HG03565 (cell line): ENCODE results near the gene CRISP2.
"Not testable (repeated sequence)": the region's sequence is repeated elsewhere in the genome, so short reads cannot be mapped to it uniquely, and the experiment has no call there.

ENCODE experiments used
- ATAC-seq: cut with Tn5 transposase; IDR thresholded peaks from one replicate; pipeline ENCODE4 v1.9.1; 2021; ENCODE audit warnings: mild to moderate bottlenecking, moderate library complexity; ENCODE audit not compliant: unreplicated experiment

CRISP2 gene, protein sequence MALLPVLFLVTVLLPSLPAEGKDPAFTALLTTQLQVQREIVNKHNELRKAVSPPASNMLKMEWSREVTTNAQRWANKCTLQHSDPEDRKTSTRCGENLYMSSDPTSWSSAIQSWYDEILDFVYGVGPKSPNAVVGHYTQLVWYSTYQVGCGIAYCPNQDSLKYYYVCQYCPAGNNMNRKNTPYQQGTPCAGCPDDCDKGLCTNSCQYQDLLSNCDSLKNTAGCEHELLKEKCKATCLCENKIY

DNA sequence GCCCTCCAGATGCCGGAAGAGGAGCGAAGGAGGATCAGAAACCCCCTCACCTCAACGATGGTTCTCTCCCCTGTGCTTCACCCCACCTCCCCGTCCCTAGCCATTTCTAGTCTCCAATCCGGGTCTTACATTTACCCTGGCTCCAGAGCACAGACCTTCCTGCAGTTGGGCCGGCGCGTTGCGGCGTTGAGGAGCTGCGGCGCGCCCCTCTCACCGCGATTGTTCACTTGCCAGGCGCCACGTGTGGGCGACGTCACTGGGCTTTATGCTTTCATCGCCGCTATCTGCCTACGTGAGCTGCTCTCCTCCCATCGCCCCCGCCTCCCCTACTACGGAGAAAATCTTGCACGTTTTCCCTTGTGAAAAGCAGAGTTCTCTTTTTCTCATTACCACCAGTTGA lies at the start of gene CRISP2:
Gene CRISP2, minus strand, starts transcription at position 198 of the 400 bp plus-strand sequence. CDS start 4,347 bp downstream, outside the sequence.
- ATAC-seq, result no peak

DNA sequence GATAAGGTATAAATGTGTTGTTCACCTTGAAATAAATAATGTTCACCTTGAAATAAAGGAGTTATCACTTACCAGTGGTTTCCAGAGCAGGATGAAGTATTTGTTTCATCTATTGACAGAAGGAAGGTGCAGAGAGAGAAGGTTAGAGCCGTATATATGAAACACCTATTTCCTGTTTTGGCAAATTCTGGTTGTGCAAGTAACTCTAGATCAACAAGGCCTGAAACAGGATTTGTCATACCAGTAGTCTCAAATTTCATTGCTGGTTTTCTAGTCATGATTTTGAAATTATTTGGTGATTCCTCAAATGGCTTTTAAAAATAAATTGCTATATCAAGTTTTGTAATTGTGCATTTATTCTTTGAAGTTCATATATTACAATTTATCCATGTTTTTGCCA lies 30.9 kb upstream of the CRISP2 start, which contains the start of gene CRISP3:
Gene CRISP3, minus strand, starts transcription at position 130 of the 400 bp plus-strand sequence. Its CDS starts 21 bp downstream, at position 109.
- ATAC-seq, result no peak

DNA sequence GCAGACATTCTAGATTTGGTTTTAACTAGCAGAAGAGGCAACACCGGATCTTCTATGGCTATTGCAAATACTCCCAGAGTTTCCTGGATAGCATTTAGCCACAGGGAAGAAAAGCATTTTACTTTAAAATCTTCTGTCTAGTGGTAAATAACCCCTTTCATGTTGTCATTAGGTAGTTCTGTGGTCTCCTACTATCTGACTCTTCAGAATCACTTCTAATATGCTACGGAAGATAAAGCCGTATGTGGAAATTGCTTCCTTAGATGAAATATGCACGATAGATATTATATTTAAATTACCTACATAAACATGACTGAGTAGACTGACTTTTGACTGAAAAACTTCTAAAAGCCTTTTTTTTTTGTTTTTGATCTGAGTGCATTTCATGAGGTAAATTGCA lies 30.1 kb upstream of the CRISP2 start:
- ATAC-seq, result no peak

DNA sequence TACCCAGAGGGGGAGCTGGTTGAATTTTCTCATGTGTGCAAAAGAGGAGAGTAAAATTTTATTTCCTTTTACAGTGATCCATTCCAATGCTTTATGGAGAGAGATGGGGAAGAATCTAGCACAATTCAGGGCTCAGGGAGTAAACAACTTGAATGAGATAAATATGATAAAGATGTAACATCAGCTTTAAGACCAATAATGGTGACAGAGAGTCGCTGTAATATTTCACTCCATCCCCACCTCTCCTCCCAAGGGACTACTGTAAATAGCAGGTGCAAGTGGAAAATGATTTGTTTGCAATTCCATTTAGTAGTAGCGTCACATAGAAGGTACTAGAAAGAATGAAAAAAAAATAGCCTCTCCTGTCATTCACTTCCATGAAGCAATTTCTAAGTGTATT lies 26.1 kb upstream of the CRISP2 start:
- no peak for ATAC-seq

DNA sequence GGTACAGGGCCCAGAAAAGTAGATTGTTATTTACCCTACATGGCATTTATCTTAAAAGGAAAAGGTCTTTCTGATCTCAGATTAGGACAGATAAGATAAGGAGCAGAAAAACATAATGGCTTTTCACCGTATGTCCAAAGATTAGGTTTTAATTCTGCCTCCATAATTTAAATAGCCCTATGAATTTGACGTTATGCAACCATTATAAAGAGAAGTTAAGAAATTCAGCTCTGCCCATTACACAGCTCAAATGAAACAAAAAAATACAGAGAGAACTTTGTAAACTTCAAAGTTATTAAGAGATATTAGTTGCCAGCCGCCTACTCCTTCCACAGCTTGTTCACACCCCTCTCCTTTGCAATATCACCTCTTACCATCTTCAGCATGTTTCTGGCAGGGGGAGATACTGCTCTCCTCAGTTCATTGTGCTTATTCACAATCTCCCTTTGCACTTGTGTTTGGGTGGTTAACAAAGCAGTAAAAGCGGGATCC lies 22.7 kb upstream of the CRISP2 start:
- no peak for ATAC-seq

DNA sequence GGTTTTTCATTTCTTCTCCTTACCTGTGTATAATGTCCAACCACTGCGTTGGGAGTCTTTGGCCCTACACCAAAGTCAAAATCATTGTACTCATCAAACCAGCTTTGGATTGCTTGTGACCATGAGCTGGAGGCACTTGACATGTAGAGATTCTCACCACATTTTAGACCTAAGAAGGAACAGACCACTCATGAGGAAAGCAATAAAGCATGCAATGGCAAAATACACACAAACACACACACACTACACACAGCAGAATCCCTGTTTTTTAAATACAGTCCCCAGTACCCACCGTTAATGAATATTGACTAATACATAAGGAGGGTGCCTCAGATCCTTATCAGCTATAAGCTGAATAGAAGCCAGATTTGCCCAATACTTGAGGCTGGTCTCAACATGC lies 20.3 kb upstream of the CRISP2 start:
- no peak for ATAC-seq

DNA sequence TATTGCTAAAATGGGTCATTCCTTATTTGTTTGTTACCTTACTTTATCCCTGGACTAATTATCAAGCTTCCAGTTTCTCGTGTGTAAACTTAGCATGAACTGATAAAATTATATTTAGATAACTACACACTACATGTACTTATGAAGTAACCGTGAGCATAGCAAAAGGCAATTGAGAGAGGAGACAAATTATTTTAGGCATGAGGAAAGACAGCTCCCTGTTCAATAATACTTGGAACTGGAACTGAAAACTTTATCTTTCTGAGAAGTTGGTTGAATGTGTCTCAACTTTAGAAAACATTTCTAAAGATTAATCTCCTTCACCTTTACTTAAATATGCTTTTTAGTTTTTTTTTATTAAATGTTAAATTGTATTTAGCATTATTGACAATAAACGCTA lies 19.4 kb upstream of the CRISP2 start:
- no peak for ATAC-seq

DNA sequence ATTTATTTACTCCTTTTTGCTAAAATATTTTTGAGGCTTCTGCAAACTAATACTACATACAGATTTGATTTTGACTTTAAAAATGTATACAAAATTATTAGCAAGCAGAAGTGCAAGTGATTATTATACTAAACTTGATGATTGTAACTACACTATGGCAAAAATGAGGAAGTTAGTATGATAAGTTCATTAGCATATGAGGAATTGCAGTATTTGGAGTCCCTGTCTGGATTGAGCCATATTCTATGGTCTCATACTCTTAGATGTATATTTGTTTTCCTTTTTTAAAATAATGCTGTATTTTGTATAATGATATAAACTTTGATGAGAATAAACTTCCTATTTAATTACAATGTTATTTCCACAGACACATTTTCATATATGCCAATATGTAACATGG lies 16.9 kb upstream of the CRISP2 start:
- no peak for ATAC-seq

DNA sequence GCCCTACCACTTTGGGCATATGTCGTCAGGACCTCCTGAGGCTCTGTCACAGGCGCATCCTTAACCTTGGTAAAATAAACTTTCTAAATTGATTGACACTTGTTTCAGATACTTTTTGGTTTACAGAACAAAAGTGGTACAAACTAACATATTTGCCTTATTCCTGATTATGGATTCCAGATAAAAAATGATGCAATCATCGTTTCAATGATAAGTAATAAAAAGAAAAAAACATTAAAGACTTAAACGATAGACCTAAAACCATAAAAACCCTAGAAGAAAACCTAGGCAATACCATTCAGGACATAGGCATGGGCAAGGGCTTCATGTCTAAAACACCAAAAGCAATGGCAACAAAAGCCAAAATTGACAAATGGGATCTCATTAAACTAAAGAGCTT lies 10.6 kb upstream of the CRISP2 start:
- ATAC-seq, result not testable (repeated sequence)

DNA sequence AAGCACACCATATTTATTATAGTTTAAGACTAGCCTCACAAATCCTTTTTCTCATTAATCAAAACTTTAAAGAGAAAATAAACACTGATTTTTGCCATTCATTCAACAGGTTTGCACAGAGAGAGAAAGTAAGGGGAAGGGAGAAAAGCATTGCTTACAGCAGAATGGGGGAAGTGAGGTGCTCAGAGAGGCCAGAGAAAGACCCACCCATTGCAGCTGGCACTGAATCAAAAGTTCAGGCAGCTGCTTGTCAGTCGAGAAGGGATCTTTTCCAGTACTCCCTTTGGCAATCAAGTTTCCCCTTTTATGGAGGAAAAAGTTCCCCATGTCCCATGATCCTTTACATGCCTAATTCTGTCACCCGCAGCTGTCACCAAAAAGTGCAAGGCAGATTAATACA lies 8.0 kb upstream of the CRISP2 start:
- ATAC-seq, result no peak

DNA sequence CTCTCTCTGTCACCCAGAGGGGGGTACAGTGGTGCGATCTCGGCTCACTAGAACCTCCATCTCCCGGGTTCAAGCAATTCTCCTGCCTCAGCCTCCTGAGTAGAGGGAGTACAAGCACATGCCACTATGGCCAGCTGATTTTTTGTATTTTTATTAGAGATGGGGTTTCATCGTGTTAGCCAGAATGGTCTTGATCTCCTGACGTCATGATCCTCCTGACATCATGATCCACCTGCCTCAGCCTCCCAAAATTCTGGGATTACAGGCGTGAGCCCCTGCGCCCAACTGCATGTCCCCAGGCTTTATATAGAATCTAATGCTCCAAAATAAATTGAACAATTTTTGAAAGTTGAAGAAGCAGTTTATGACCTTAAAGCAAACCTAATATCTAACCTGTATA lies 7.0 kb upstream of the CRISP2 start:
- ATAC-seq, result no peak

DNA sequence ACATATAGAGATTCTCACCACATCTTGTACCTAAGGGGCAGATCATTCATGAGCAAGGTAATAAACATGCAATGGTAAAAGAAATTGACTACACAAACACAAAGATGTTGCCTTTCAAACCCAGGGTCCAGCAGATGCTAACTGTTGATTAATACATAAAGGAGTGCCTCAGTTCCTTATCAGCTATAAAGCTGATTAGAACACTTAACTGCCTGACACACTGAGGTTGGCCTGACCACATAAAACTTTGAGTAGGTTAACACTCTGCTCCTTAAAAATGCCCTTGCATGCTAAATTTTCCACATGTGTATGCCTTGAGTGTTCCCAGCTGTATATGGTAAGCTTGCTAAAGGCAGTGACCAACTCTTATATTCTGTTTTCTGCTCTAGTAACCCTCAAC lies 14.9 kb downstream of the CRISP2 start:
- ATAC-seq, result no peak

DNA sequence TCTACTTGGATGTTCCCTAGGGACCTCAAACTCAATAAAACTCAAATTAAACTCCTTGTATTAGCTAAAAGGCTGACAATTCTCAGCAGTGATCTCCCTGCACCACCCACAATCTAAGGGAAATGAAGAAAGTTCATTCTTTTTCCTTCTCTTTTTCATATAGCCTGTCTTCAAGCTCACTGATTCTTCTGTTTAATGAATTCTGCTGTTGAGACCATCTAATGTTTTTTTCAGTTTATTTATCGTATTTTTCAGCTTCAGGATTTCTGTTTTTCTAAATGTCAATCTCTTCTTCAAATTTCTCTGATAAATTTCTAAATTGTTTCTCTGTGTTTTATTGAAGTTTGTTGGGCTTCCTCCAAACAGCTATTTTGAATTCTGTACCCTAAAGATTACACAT lies 19.8 kb downstream of the CRISP2 start:
- ATAC-seq, result no peak

DNA sequence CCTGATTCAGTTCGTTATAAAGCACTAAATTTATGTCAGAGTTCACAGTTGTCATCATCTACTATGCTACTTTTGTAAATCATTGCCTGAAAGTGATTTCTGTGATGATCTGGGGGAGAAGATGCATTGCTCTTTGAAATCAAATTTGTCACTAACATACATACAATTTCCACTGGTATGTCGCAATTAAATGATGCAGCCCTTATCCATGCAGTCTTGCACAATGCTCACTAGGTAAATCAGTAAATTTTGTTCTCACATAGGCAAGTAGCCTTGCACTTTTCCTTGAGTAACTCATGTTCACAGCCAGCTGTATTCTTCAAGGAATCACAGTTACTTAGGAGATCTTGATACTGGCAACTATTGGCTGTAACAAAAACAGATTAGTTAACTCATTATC lies 20.8 kb downstream of the CRISP2 start:
- no peak for ATAC-seq

DNA sequence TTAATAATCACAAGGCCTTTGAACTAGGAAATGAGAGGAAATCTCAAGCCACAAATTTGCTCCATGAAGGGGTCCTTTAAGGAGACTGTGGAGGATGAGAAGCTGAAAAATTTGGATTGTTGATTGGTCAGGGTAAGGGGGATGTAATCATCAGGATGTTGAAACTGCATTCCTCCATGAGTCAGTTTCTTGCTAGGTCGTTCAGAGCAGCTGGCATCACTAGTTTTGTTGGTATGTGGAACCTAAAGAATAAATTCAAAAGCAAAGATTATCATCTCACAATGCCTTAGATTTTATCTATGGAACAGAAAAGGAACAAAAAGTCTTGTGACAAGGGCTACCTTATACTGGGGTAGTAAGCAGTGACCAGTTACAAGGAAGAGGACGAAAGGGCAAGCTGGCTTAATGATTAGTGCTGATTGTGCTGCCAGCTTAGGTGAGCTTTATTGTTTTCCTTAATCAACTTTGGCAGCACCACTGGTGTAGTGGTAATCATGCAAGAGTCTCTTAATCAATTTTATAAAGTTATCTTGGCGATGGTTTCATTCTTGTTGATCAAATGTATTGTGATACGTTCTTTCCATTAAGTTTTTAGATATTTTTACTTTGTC lies 36.6 kb downstream of the CRISP2 start:
- no peak for ATAC-seq

DNA sequence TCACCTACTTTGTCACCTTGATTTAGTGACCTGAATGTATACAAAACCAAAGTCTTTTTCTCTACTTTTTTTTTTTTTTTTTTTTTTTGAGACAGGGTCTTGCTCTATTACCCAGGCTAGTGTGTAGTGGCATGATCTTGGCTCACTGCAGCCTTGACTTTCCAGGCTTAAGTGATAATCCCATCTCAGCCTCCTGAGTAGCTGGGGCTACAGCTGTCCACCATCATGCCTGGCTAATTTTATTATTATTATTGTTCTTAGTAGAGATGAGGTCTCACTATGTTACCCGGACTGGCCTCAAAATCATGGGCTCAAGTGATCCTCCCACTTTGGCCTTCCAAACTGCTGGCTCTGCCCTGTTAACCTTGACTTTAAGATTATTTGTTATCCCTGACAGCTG lies 37.5 kb downstream of the CRISP2 start:
- no peak for ATAC-seq

DNA sequence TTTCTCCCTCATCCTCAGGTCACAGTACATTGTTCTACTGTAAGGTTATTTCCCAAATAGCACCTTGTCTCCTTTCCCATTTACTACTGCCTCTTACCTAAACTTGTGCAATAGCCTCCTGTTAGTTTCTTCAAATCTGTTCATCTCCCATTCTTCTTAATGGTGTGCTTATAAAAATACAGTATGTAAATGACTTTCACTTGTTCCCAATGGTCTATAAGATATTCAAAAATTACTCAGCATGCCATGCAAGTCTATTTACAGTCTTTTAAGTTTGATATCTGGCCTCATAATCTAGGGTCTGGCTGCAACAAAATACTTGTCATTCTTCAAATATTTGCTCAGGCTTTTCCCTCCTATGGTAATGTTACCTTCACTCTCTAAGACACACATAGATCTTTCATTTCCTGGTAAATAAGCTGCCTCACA lies 45.2 kb downstream of the CRISP2 start:
- no peak for ATAC-seq

DNA sequence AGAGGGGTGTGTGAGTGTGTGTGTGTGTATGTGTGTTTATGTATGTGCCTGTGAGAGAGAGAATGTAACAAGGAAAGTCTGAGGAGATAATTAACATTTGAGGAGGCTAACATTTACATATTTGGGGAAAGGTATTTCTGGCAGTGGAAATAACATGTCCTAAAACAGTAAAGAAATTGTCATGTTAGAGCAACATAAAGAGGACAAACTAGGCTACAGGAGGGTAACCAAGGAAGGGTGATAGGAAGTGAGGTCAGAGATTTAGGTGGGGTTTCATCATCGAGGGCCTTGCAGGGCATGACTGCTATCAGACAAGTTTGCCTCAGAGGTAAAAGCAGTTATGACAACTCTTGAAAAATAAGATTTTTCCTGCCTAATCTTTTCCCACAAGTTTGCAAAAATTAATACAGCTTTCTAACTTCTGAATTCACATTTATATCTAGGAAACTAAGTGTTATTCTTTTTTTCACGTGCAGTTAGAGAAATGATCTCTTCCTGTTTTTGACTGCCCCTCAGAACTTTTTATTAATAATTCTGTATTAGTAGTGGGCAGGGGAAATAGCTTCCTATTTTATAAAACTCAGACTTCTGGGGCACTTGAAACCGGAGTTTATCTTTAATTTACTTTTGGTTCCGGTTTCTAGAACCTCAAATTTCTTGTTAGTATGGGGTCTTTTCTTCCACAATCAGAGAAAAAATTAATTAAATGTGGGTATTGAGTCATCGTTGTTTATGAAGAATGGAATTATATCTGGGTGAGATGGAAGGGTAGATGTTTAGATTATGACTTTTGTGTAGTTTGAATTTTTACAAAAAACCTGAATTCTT lies 46.2 kb downstream of the CRISP2 start:
- ATAC-seq, result no peak

DNA sequence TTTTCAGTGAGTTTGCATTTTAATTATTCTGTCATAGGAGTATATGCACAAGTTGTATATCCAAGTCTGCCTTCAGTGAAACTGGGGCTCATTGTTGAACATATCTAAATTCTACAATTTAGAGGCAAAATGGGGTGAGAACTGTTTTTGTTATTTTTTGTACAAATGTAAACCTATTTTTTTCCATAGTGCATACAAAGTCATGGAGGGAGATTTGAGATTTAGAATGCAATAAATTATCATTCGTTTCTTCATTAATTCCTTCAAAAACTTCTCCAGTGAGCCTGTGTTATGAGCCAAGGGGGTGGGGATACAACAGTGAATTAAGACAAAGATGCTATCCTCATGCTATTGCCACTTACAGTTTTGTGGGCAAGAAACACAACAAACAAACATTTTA lies 46.9 kb downstream of the CRISP2 start:
- ATAC-seq, result no peak

DNA sequence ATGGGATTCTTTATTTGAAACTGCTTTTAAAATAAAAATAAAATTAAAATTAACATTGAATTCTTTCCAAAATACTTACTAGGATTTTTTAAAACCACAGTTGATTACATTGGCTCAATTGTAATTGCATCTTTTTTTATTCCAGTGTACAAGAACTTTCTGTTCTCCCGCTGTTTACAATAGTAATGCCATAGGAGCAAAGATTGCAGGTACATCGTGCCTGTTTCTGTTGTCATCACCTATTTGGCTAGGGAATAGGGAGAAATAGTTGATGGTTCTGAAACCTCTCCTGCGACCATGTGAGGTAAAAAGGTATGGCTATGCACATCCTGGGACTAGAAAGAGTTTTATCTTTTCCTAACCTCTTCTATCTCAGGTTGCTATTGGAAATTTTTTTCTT lies 48.5 kb downstream of the CRISP2 start:
- no peak for ATAC-seq

DNA sequence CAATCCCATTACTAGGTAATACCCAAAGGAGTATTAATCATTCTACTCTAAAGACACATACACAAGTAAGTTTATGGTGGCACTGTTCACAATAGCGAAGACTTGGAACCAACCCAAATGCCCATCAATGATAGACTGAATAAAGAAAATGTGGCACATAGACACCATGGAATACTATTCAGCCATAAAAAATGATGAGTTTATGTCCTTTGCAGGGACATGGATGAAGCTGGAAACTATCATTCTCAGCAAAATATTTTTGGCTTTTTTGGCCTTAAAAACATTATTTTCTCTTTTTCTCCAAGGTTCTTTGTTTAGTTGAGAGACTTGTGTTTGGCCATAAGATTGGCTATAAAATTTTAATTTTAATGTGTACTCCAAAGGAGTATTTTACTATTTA lies 49.3 kb downstream of the CRISP2 start:
- ATAC-seq, result not testable (repeated sequence)

DNA sequence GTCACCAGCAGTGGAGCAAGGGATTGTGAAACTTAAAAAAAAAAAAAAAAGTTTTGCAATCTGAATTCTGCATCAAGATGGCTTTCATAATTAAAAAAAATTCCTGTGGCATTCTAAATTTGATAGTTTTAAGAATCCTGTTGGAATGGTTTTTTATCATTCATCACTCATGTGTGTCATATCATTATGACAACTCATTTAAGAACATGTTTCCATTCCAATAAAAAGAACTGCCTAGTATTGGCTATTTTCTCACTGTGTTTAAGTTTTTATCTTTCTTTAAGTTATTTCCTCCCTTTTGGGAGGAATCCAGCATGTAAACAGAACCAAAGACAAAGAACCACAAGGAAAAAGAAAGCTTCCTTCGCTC lies 50.5 kb downstream of the CRISP2 start:
- ATAC-seq, result no peak
